HG02571 (cell line): ENCODE results near the gene CATSPERE.
"Not testable (repeated sequence)": the region's sequence is repeated elsewhere in the genome, so short reads cannot be mapped to it uniquely, and the experiment has no call there.

ENCODE experiments used
- ATAC-seq: cut with Tn5 transposase; IDR thresholded peaks from one replicate; pipeline ENCODE4 v1.9.1; 2021; ENCODE audit warnings: mild to moderate bottlenecking, moderate library complexity; ENCODE audit not compliant: unreplicated experiment

The CATSPERE gene

DNA sequence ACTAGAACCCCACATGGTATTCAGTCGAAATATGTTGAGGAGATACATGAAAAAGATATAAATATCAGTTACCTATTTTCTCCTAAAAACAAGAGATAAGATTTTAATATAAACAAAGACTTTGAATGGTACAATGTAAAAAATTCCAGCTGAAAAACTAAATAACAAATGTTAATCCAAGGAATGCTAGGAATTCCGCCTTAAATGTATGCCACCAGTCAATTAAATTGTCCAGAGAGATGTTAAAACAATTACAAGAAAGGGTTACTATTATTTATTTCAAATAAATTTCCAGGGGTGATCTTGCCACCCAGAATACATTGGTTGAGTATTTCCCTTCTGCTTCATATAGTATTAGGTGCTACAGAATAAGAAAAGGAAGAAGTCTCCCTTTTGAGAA lies 13.5 kb upstream of the CATSPERE start:
- no peak for ATAC-seq

DNA sequence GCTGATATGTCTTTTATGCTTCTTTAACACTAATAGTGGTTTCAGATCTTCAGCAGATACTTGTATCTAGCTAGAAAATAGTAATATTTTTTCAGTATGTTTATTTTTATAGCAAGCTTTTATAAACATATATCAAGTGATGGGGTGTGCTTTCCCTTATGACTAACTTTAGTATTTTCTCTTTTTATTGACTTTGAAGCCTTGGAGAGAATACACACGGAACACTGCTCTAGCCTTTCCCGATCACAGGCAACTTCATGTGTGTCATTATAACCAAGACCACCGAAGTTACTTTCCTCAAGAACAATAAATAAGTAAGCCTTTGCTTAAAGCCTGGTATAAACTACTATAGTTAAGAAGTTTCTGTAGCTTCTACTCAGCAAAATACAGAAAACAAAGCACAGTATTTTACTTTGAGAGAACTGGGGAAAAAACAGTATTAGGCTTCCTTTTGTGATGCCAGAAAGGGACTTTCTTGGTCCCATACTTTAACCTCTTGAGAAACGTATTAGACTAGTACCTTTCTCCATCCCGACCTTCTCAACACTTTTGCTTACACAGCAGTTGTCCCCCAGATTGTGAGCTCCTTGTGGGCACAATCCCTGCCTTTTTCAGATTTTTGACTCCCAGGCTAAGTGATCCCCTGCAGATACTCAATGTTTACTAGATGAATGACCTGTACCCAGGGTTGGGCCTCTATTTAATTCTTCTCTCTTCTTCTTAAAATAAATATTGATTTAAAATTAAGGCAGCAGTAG lies 12.6 kb upstream of the CATSPERE start:
- no peak for ATAC-seq

DNA sequence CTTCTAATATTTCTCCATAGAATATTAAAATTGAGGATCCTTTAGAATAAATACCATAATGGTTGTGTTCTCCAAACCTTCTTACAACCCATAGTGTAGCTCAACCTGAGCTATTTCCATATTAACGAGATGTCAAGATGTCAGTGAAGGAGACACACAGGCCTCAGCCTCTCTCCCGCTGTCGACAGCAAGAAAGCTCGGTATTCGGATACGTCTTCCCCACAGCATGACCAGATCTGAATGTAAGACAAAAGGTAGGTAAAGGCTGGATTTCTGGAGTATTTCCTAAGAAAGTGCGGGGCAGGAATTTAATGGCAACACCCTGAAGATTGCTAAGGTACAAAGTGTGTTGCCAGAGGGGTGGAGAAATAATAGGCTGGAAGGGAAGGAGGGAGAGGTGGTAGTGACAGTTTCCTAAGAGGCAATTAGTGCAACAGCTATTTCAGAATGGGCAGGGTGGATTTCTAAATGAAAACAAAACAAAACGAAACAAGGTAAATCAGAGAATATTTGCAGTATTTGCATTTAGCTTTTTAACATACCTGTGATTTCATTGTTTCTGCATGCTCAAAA lies 11.1 kb upstream of the CATSPERE start:
- ATAC-seq, result no peak

DNA sequence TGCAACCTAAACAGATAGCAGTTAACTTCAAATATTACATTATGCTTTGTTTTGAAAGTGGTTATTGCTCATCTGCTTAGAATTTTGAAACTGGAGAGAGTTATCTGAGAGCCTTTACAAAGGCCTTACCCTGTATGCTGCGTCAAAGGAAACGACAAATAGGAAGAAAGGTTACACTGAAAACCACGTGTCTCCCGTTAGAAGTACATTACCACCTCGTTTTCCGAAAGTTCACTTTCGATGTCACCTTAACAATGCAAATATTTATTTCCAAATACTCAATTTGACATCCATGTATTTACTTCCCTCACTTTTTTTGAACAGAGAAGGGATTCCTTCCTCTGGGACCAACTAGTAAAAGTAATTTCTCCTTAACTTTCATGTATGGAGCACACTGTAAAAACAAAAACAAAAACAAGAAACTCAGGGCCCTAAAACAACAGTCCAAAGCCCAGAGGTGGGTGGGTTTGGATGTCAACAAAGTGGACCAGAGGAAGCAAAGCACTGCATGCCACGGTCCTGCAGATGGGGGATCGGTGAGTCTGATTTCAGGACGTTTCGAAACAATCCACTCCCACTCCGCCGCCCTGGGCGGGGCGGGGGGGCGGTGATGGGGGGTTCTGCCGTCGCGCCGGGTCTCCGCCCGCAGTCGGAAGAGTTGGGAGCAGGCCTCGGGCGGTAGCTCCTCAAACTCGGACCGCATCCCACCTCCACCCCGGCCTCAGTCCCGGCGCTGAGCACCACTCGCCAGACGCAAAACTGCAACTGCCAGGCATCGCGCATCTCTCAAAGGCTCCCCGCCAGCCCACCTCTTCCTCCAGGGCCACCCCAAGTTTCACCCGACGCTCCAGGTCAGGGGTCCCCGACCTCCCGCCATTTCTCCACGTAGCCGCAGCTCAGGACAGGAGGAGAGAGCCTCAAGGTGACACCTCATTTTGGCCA lies 10.2 kb upstream of the CATSPERE start:
- peak; percentile 15 for ATAC-seq

DNA sequence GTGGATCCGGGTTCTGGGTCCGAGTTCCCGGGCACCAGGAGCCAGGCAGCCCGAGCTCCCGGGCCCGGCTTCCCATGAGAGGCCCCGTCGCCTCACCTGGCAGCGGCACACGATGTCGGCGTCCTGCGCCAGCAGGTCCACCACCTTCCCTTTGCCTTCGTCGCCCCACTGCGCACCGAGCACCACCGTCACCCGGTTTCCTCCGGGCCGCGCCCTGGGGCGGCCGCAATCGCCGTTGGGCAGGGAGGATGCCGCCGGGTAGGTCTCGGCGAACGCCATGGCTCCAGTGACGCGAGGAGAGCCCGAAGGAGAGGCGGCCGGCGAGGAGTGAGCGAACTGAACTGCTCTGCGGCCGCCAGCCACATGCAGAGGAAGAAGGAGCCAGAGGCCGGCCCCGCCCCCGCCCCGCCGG lies 9.5 kb upstream of the CATSPERE start, which contains the start of gene ADSS2:
Gene ADSS2 (minus strand): TSS at position 371 of the 412 bp plus-strand sequence. CDS start 92 bp downstream, at position 279.
- peak; percentile 16 for ATAC-seq

DNA sequence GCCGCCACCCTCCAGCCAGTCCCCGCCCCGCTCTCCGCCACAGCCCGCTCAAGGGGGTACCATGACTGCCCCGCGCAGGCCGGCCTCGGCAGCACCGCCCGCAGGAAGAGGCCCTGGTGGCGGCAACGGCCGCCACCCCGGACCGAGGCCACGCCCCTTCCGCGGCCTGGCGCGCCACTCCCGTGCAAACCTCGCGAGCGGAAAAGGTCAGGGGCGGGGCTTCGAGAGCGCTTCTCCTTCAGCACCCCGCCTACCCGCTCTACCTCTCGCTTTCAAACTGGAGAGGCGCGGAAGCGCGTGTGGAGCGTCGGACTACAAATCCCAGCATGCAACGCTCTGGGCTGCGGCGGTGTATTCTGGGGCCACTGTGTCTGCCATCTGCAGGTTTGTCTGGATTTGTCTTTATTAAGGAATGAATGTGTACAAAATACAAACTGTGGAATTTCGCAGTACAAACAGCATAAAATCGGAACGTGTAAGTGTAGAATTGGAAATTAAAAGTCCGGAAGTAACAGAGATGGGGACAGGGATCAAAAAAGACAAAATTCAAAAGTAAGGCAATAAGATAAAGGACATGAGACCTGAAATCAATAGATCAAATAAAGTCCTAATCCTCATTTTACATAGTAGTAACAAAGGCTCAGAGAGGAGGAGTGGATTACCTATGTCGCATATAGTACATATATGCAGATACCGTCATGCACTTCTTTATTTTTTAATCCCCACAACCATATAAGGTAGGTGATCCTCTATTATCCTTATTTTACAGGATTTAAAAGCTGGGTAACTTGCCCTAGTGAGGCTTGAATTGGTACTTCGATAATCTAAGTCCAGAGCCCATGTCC lies 8.9 kb upstream of the CATSPERE start:
- peak; percentile 93 for ATAC-seq

DNA sequence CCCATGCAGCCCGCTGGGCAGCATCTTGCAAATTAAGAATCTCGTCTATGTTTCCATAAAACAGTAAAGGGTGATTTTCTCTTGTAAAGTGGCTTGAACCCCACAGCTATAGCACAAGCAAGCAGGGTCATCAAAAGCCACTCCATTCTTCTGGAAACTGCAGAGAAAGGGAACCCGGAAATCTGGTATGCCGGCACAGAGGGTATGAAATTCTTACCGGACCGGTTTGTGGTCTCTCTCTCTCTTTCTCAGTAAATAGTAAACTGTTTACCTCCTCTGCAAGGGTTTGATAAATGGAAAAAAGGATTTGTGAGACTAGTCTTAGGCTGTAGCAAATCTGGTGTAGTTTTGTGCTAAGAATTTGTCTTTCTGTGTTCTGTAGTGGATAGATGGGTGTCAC lies 6.7 kb upstream of the CATSPERE start:
- no peak for ATAC-seq

DNA sequence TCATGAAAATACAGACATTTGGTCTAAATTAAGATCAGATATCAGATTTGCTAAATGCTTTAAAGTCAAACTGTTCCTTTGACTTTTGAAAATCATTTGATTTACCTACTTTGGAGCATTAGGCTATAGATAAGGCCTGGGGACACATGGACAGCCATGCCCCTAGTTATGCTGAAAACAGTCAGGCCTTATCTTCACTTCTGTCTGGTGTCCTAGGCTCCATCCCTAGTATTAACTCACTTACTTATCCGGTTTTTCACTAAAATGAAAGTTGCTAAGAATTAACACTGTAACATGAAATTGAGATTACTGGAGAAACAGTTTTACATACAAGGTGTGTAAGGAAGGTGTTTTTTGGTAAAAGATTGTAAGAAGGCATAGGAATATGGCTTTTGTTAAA lies 4.5 kb upstream of the CATSPERE start:
- no peak for ATAC-seq

DNA sequence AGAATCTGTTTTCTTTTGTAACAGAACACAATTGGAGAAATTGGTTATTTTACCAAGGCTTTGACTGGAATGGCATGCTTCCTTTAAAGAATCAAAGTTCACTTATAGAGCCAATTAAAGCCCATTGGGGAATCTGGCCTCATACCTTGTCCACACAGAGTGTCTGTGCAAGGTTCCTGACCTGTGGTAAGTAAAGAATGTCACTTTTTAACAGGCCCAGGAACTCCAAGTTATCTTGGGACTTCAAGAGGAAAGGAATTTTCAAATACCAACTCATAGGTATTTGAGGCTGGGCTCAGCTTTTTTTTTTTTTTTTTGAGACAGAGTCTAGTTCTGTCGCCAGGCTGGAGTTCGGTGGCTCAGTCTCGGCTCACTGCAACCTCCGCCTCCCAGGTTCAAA lies 2.3 kb upstream of the CATSPERE start:
- ATAC-seq, result no peak

DNA sequence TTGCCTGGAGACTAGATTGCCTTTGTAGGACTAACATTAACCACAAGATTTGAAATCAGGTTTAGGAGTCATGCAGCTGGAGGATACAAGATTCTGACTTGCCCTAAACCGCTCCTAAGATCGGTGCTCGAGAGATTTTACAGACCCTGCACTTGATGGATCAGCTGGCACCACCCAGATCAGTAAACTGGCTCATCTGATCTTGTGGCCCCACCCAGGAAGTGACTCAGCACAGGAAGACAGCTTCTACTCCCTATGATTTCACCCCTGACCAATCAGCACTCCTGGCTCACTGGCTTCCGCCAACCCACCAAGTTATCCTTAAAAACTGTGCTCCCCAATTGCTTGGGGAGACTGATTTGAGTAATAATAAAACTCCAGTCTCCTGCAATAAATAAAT lies 876 bp upstream of the CATSPERE start:
- no peak for ATAC-seq

DNA sequence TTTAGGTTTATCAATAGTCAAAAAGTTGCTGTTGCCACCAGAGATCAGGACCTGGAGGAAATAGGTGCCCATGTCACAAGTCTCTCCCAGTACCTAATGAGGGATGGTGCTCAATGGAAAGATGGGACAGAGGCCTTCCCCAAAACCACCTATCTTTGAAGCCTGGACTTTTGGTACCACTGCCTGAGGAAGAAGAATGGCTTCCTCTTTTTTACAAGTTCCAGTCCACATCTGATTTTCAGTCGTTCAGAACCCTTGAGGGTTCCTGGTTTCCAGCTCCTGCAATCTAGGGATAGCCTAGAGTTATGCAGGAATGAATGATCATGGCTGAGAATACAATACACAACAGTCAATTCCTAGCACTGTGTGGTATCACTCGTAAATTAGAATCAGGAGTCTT lies 5.7 kb downstream of the CATSPERE start:
- no peak for ATAC-seq

DNA sequence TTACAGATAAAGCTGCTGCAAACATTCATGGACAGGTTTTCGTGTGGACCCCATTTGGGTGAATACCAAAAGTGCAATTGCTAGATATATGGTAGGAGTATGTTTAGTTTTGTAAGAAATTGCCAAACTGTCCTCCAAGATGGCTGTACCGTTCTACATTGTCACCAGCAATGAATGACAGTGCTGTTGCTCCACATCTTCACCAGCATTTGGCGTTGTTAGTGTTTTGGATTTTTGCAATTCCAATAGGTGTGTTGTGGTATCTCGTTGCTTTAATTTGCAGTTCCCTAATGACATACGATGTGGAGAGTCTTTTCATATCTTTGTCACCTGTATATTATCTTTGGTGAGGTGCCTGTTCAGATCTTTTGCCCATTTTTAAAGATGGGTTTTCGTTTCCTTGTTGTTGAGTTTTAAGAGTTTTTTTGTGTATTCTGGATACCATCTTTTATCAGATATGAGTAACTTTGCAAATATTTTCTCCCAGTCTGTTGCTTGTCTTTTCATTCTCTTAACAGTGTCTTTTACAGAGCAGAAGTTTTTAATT lies 12.1 kb downstream of the CATSPERE start:
- no peak for ATAC-seq

DNA sequence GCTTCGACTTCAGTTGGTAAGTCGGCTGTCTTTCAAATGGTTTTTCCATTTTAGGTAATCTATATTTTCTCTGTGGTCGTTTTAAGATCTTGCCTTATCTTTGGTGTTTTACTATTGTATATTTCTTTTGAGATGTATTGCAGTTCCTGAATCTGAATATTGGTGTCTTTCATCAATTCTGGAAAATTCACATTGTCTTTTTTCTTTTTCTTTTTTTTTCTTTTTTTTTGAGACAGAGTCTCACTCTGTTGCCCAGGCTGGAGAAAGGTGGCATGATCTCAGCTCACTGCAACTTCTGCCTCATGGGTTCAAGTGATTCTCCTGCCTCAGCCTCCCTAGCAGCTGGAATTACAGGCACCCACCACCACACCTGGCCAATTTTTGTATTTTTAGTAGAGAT lies 23.9 kb downstream of the CATSPERE start:
- not testable (repeated sequence) for ATAC-seq

DNA sequence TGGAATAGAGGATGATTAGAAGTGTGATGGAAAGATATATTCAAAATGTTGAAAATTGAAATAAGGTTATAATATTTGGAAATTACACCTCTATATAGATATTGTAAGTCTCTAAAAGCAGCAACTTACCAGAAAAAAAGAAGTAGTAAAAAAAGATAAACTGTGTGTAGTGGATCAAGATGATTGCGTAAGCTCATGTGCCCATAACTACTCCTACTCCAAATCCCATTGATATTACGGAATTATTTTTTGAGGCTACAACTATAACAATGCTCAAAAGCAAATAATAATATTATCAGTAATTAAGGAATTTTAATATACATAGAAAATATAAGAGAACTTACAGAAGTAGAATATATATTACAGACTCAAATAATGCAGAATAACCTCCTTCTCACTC lies 33.6 kb downstream of the CATSPERE start:
- ATAC-seq, result no peak

DNA sequence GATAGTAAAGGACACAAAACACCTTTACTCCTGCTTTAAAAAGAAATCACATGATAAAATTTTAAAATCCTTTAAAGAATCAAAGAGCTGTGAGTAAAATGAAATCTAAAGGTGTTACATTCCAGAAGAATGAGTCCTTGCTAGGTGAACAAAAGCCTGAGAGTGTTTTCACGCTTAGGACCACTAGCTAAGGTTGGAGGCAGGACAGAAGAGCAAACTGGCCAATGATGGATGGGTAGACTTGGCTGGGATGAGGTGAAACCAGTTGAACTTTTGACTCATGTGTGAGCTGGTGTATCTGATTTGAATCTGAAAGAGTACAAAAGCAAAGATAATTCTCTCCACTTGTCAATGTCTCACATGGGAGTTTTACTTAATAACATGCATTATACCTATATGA lies 35.1 kb downstream of the CATSPERE start:
- no peak for ATAC-seq

DNA sequence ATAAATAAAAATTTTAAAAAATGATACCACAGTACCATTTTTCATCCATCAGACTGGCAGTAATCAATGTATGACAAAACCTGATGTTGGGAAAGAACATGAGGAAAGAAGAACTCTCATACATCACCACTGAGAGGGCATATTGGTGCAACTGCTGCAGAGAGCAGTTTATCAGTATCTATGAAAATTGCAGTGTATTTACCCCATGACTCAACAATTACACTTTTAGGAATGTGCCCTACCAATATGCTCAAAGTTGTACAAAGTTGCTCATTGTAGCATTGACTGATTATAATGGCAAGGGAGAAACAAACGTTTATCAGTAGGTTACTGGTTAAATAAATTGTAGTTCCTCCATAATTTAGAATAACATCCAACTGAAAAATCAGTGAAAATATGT lies 36.7 kb downstream of the CATSPERE start:
- ATAC-seq, result no peak

DNA sequence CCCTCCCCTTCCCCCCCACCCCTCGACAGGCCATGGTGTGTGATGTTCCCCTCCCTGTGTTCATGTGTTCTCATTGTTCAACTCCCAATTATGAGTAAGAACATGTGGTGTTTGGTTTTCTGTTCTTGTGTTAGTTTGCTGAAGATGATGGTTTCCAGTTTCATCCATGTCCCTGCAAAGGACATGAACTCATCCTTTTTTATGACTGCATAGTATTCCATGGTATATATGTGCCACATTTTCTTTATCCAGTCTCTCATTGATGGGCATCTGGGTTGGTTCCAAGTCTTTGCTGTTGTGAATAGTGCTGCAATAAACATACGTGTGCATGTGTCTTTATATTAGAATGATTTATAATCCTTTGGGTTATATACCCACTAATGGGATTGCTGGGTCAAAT lies 38.4 kb downstream of the CATSPERE start:
- ATAC-seq, result not testable (repeated sequence)

DNA sequence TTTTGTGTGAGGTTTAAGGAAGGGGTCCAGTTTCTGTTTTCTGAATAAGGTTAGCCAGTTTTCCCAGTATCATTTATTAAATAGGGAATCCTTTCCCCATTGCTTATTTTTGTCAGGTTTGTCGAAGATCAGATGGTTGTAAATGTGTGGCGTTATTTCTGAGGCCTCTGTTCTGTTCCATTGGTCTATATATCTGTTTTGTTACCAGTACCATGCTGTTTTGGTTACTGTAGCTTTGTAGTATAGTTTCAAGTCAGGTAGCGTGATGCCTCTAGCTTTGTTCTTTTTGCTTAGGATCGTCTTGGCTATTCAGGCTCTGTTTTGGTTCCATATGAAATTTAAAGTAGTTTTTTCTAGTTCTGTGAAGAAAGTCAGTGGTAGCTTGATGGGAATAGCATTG lies 39.4 kb downstream of the CATSPERE start:
- not testable (repeated sequence) for ATAC-seq

DNA sequence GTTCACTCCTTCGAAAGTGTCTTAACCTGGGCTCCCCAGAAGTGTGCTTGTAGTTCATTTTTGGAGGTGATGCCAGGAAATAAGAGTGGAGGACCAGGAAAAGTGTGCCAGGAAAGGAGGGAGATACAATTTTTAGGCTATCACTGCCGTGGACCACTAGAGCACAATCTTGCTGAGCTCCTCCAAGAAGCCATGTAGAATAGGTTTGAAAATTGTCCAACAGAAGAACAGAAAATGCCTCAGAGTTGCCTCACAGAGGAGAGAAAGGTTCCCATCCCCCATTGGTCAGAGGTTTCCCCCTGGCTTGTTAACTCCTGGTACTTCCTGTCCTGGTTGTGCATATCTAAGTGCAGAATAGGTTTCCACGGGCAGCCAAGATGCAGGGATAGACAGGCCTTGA lies 41.6 kb downstream of the CATSPERE start:
- ATAC-seq, result no peak

DNA sequence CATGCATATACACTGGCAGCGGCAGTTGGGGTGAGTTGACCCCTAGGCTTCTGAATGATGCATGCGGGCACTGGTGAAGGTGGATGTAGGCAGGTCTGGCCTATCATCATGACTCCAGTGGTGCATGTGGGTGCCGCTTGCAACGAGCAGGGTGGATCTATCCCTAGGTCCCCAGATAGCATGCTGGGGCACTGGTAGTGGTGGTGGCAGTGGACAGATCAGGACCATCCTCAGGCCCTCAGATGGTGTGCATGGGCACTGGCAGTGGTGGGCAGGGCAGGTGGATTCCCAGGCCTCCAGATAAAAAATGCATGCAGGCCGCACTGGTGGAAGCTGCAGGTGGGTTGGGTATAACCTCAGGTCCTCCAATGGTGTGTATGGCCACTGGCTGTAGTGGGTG lies 52.4 kb downstream of the CATSPERE start:
- ATAC-seq, result no peak
